ENCODE results near the gene SLC12A1. TPM values are rescaled to one million over a fixed set of nuclear protein-coding genes. Genes with fewer than 3 reads are reported as not detected.

SLC12A1 gene
- total RNA-seq, 4 donors from 2014 or later = not detected

GRCh38 chr15:48331796-48332641, 125.9 kb downstream of the SLC12A1 start:
- H3K4me1 ChIP-seq = peaks cover 9 to 26% (median 17%) of the 10 kb centered on the region in 4 donors
- H3K36me3 ChIP-seq = peaks cover 0 to 7% (median 3%) of the 10 kb centered on the region in 4 donors
- peak overlapping the region; percentile 70 to 98 (median 78) for H3K4me3 ChIP-seq
- WGBS, 2 donors (ENCODE audit: low coverage in 1 of 2) = 1 to 2% methylated on average over 10 to 57 of the region's 64 CpGs
- H3K27ac ChIP-seq = peak overlapping the region; percentile 93 to 100 (median 95)
- no peak for TF ChIP-seq CTCF (IDR thresholded peaks at IDR 0.05)
- TF ChIP-seq POLR2A (IDR thresholded peaks at IDR 0.05) = no peak
- TF ChIP-seq POLR2AphosphoS5 (IDR thresholded peaks at IDR 0.05) = no peak
- TF ChIP-seq EP300 (IDR thresholded peaks at IDR 0.05; ENCODE audit: low read depth) = no peak
- in situ Hi-C loops (cut with MboI; ENCODE audit: low pct_ligation_motif_present in 1 of 4, low pct_unique_long_range_greater_than_20kb in 1 of 4, low sequenced_read_pairs in 3 of 4) = no loop called here
- H3K9me3 ChIP-seq = no peaks in the 10 kb centered on the region
- intact Hi-C loops (cut with DNase I; ENCODE audit: low total_unique reads) = no loop called here
- H3K27me3 ChIP-seq = no peaks in the 10 kb centered on the region
- DNase-seq = peak; percentile 60

- no peak overlapping the region for H3K27ac ChIP-seq
- no peak for TF ChIP-seq CTCF (IDR thresholded peaks at IDR 0.05)
- no peak for TF ChIP-seq POLR2A (IDR thresholded peaks at IDR 0.05)
- TF ChIP-seq POLR2AphosphoS5 (IDR thresholded peaks at IDR 0.05) = no peak
- TF ChIP-seq EP300 (IDR thresholded peaks at IDR 0.05; ENCODE audit: low read depth) = no peak
- in situ Hi-C loops (cut with MboI; ENCODE audit: low pct_ligation_motif_present in 1 of 4, low pct_unique_long_range_greater_than_20kb in 1 of 4, low sequenced_read_pairs in 3 of 4) = no loop called here
- peaks cover 0 to 7% (median 3%) of the 10 kb centered on the region in 4 donors for H3K36me3 ChIP-seq
- H3K9me3 ChIP-seq = no peaks in the 10 kb centered on the region
- 17 to 29% methylated on average over 7 to 9 of the region's 9 CpGs for WGBS, 2 donors (ENCODE audit: low coverage in 1 of 2)
- H3K4me1 ChIP-seq = peaks cover 9 to 26% (median 17%) of the 10 kb centered on the region in 4 donors
- intact Hi-C loops (cut with DNase I; ENCODE audit: low total_unique reads) = no loop called here
- DNase-seq = no peak
- H3K4me3 ChIP-seq = peak overlapping the region in 3 of 4 donors; percentile 70 to 79 (median 77)
- H3K27me3 ChIP-seq = no peaks in the 10 kb centered on the region
Observed at GRCh38 chr15:48332642-48333034, 126.5 kb downstream of the SLC12A1 start.

GRCh38 chr15:48333540-48333939, 127.4 kb downstream of the SLC12A1 start:
- intact Hi-C loops (cut with DNase I; ENCODE audit: low total_unique reads) = no loop called here
- Histone ChIP-seq H3K27ac (no peak overlapping the region), H3K27me3 (no peaks in the 10 kb centered on the region), H3K4me1 (peaks cover 9 to 26% (median 17%) of the 10 kb centered on the region in 4 donors), H3K36me3 (peaks cover 0 to 7% (median 3%) of the 10 kb centered on the region in 4 donors), H3K9me3 (no peaks in the 10 kb centered on the region), H3K4me3 (no peak overlapping the region)
- TF ChIP-seq POLR2AphosphoS5 (IDR thresholded peaks at IDR 0.05) (no peak), EP300 (IDR thresholded peaks at IDR 0.05; ENCODE audit: low read depth) (no peak), POLR2A (IDR thresholded peaks at IDR 0.05) (no peak), CTCF (IDR thresholded peaks at IDR 0.05) (no peak)
- WGBS, 2 donors (ENCODE audit: low coverage in 1 of 2) = 29 to 32% methylated on average over 3 to 4 of the region's 4 CpGs
- DNase-seq = no peak
- in situ Hi-C loops (cut with MboI; ENCODE audit: low pct_ligation_motif_present in 1 of 4, low pct_unique_long_range_greater_than_20kb in 1 of 4, low sequenced_read_pairs in 3 of 4) = no loop called here

- 73 to 100% methylated on average over 1 to 2 of the region's 2 CpGs for WGBS, 2 donors (ENCODE audit: low coverage in 1 of 2)
- H3K4me3 ChIP-seq = no peak overlapping the region
- peaks cover 9 to 26% (median 17%) of the 10 kb centered on the region in 4 donors for H3K4me1 ChIP-seq
- intact Hi-C loops (cut with DNase I; ENCODE audit: low total_unique reads) = no loop called here
- peaks cover 0 to 7% (median 3%) of the 10 kb centered on the region in 4 donors for H3K36me3 ChIP-seq
- in situ Hi-C loops (cut with MboI; ENCODE audit: low pct_ligation_motif_present in 1 of 4, low pct_unique_long_range_greater_than_20kb in 1 of 4, low sequenced_read_pairs in 3 of 4) = no loop called here
- H3K27ac ChIP-seq = no peak overlapping the region
- H3K9me3 ChIP-seq = no peaks in the 10 kb centered on the region
- no peak for TF ChIP-seq EP300 (IDR thresholded peaks at IDR 0.05; ENCODE audit: low read depth)
- TF ChIP-seq POLR2A (IDR thresholded peaks at IDR 0.05) = no peak
- no peak for TF ChIP-seq POLR2AphosphoS5 (IDR thresholded peaks at IDR 0.05)
- no peak for TF ChIP-seq CTCF (IDR thresholded peaks at IDR 0.05)
- DNase-seq = no peak
- H3K27me3 ChIP-seq = no peaks in the 10 kb centered on the region
Observed at GRCh38 chr15:48334260-48334659, 128.2 kb downstream of the SLC12A1 start.

All from transverse colon (tissue), 4 donors.